ENCODE measurements around the gene GPAM.
A peak's percentile ranks its signal among the peaks of the same experiment; 100 is the strongest.

GPAM gene

GRCh38 chr10:112176543-112176942 lies 7.0 kb downstream of the GPAM start:
- no peak for DNase-seq

DNA sequence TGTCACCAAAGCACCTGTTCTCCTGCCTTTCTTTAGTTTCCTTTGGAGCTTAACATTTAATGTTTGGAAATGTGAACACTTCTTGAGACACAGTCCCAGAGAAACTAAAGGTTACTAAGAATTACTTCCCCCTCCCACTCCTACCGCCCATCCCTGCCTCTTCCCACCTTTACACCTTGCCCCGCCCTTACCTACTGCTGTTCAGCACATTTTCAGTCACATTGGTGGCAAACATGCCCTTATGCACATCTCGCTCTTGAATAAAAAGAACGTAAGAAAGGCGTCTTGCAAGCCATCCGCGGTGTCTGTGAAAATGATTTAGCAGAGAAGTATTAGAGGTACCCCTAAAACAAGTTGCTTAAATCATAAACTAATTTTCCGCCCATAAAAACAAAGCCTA lies 8.2 kb downstream of the GPAM start:
- no peak for DNase-seq

- no peak for DNase-seq
Observed at GRCh38 chr10:112173206-112173605, 10.4 kb downstream of the GPAM start.

DNA sequence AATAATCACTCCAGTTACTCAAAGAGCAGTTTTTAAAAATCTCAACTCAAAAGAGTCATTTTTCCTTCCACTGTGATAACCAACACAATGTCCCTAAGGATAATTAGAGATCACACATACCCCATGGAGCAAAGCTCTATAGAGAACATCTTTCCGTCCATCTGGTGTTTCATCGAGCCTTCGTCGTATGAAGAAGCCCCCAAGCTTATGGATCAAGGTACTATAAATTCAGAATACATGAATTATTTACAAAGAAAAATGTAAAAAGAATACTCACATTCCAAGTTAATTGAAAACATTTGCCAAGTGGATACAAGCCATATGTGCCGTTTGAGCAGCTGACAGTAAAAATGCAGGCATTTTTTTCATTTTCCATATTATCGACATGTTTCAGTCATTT lies 14.8 kb downstream of the GPAM start:
- no peak for DNase-seq

- DNase-seq = no peak
Observed at GRCh38 chr10:112166800-112167199, 16.8 kb downstream of the GPAM start.

DNA sequence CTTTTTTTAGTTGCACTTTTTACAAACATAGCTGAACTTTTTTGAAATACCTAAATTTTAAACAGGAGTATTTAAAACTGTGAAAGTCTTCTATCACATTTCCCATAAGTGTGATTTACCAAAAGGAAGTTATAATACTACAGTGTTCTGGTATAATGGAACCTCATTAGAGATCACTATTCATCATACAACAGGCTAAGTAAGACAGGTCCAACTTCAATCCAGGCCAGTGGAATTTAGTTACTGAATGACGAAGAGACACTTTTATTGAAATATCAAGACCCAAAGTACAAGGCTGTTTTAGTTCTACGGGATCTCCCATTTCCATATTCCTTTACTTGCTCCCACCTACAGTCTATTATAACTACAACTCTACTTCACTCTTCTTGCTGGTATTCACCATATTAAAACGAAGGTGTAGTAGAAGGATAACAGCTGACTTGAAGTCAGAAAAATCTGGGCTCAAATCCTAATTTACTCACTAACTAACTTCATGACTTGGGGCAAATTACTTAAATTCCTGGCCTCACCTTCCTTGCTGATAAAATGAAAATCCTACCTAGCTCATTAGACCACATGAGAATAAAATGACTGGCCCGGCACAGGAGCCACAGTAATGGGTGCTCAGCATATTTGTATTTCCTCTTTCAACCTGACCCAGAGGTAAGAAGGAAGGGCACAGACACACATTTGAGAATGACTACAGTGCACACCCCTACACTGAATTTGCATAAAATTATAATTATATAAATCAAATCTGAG lies 21.6 kb downstream of the GPAM start:
- no peak for DNase-seq

DNA sequence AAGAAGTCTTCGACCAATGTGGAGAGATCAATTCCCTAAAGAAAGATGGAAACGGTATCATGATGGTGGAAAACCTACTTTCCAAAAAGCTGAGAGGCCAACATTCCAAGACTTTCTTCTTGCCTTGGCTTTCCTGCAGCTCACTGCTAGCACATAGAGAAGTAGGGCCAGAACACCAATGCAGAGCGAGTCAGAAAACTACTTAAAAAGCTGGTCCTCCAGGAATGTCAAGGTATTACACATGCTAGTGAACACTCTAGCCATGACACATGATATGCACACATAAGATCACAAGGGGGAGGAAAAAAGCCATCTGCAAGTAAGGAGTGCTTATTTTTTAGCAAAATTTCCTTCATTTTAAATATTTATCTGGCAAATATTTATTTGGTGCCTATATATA lies 22.7 kb downstream of the GPAM start:
- DNase-seq = no peak

- no peak for DNase-seq
Observed at GRCh38 chr10:112159469-112159868, 24.1 kb downstream of the GPAM start.

DNA sequence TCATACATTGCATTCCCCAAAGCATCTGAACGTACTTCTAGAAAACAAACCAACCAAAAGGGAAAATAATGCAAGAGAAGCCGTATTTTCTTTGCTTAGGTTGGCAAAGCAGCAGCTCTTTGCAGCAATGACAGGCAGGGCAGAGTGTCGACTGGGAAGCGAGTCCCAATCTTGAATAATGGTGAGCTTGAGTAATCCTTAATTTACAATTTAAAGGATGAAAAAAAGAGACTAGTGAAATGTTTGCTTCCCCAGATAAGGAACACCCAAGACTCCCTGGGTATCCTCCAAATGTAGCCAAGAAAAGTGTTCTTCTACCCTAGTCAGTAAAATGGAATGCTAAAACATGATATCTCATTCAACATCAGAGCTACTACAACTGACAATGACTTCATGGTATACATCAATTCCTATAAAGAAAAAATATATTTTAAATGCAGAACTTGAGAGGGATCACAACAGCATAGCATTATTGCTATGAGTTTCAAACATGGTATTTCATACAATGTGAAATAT lies 32.0 kb downstream of the GPAM start:
- DNase-seq = no peak

DNA sequence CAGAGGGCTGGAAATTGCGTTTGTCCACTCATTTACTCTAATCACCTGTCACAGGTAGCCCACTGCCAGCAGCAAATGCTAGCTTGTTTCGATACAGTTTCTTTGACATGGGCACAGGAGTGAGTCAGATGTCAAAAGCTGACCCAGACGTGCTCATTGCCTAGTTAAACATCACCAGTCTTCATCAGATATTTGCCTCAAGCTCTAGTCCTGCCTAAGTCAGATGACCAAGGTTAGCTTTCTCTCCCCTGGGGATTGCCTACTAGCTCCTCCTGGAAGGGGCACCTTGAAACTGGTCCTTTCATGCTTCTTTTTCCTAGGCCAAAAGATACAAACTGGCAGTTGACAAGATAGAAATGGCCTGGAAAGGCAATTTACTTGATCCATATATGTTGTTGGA lies 35.2 kb downstream of the GPAM start:
- no peak for DNase-seq

DNA sequence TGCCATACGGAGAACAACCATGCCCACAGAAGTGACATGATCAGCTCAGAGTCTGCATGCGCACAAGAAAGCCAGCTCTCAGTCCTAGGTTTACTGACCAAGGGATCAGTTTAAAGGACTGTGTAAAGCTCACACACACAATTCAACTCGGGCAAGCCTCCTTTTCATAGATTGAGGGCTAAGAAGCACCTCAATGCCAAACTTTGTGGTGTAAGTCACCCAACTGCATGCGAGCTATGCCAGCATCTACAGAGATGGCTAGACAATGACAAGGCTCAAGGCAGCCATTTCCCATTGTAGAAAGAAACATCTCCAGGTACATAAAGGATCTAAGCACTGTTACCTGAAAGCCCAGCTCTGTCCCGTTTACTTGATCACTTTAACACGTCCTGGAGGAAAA lies 36.8 kb downstream of the GPAM start:
- no peak for DNase-seq

GRCh38 chr10:112145263-112145662 lies 38.3 kb downstream of the GPAM start:
- no peak for DNase-seq

DNA sequence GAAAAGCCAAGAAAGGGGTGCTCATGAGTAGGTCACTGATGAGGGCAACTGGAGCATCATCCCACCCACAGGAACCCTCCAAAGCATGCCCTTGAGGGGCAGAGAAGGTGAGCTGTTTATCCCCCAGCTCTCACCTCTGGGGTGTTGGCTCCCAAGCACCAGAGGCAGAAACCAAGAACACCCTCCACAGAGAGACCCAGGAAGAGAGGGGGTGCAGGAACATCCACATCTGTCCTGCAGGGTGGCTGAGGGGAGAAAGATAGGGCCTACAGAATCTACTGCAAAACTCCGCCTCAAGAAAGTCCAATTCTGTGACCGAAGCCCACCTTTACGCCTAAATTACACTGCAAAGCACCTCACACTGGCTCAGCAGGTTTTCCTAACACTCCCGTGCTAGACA lies 40.1 kb downstream of the GPAM start:
- DNase-seq = no peak

DNA sequence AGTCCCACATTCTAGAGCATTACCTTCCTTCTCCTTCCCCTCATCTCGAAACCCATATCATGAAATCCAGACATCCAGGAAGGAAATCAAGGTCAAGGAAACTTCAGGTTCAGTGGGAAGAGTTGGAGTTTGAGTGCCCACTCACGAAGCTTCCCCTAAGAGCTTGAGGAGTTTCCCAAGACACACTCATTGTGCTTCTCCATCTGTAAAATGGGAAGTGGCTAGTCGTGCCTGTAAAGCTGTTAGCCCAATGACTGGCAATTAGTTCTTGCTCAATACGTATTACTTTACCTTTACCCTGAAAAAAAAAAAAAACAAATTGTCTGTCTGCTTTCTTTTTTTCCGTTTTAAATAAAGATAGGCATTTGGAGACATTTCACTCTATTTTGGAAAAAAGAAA lies 42.3 kb downstream of the GPAM start:
- no peak for DNase-seq

- DNase-seq = peak; percentile 1 to 41
Observed at GRCh38 chr10:112140110-112140970, 43.2 kb downstream of the GPAM start.

DNA sequence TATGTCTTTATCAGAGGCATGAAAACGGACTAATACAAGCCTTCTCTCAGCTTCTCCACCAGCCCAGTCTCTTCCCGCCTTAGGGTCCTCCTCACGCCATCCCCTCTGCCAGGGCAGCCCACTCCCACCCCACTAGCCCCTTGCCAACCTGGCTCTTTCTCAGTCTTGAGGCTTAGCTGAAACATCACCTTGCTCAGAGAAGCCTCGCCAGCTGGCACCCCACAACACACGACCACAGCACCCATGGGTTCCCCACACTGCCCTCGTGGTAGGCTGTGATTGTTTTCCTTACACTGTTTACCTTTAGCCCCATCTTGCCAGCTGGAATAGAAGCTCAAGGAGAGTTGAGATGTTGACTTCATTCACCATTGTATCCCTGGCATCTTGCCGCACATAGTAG lies 44.4 kb downstream of the GPAM start:
- DNase-seq = no peak

GRCh38 chr10:112137154-112137987 lies 46.2 kb downstream of the GPAM start:
- DNase-seq = peak in 1 of 2 experiments; percentile 44

- DNase-seq = no peak
Observed at GRCh38 chr10:112136486-112137153, 46.9 kb downstream of the GPAM start.

DNA sequence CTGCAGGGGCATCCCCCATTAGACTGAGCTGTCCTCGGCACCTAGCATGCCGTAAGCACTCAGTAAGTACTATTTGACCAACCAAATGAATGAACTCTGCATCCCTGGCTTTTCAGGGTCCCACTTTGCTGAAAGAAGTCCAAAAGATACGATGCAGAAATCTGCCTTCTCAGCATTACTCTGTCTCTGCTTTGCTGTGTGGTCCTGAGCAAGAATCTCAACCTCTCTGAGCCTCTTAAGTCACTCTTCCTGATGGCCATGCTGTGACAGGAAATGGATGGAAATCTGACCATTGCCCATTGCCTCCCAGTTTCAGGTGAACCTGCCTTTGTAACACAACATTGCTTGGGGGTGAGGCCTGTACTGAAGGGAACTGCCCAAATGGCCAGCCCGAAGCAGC lies 48.0 kb downstream of the GPAM start:
- no peak for DNase-seq

DNA sequence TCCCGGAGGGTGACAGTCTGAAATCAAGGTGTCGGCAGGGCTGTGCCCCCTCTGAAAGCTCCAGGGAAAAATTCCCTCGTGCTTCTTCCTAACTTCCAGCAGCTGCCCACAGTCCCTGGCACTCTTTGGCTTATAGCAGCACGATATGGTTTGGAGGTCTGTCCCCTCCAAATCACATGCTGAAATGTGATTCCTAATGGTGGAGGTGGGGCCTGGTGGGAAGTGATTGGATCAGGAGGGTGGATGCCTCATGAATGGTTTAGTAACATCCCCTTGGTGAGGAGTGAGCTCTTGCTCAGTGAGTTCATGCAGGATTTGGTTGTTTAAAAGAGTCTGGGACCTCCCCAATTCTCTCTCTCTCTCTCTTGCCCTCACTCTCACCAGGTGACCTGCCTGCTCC lies 51.1 kb downstream of the GPAM start:
- DNase-seq = no peak

GRCh38 chr10:112131996-112132395 lies 51.6 kb downstream of the GPAM start:
- no peak for DNase-seq

DNA sequence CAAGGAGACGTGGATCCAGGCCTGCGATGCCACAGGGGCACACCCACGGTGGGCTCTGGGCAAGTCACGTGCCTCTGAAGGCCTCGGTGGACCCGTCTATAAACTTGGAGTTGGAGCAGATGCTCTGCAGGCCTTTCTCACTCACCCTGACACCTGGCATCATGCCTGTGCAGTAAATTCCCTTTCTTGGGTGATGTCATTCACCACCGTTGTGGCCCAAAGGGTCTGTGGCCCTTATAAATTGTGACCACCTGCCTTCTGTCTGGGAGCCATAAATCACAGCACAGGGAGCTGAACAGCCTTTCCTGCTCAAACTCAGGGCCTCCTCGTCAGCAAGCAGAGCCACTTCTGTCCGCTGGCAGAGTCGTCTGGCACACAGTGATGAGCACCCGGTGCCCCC lies 52.2 kb downstream of the GPAM start:
- no peak for DNase-seq

DNA sequence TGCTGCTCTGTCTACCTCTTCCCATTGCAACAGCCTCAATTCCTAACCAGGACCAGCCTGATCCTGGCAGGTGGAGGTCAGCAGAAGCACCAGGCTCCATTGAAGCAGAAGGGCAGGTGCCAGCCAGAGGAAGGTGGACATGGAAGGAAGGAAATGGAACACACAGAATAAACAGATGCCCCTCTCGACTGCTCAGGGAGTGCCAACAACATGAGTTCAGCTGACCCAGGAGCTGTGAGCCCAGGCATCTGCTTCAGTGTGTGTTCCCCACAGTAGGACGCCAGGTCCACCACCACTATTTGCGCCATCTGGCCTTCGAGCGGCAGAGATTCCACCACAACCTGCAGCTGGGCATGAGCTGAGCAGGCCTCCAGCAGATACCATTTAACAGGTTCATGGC lies 56.7 kb downstream of the GPAM start:
- no peak for DNase-seq

All from NCI-H1930 (cell line).